CD8-positive, alpha-beta memory T cell (primary cell): ENCODE results near the gene ADAM22. TPM values are rescaled to one million over a fixed set of nuclear protein-coding genes. Genes with fewer than 3 reads are reported as not detected.

Experiments
- CTCF ChIA-PET: fragments of 350-600 bp; sonication (Branson Sonifier 250); formaldehyde crosslinking; loops from one replicate; lab custom pipeline; 2021; ENCODE audit warnings: antibody characterized with exemption; lab: Charles Lee
- POLR2A ChIA-PET: fragments of 350-600 bp; sonication (Branson Sonifier 250); formaldehyde crosslinking; loops from one replicate; lab custom pipeline; 2021; ENCODE audit warnings: antibody characterized with exemption; lab: Charles Lee
- DNase-seq, 5 donors: peaks; one replicate each; pipeline versions ENCODE4 v3.0.0 to v3.0.0-alpha.2; 2020 to 2022; ENCODE audit warnings: mixed read lengths in 1 of 5
- H3K27ac ChIP-seq: one replicate; pipeline ENCODE4 v1.7.0; 2013; ENCODE audit warnings: low read depth, mild to moderate bottlenecking, low read length, moderate library complexity
- H3K27me3 ChIP-seq: 2 replicates; pipeline ENCODE4 v1.7.0; 2013; ENCODE audit warnings: low read length, mild to moderate bottlenecking; ENCODE audit not compliant: insufficient read depth, poor library complexity, severe bottlenecking
- H3K36me3 ChIP-seq: 2 replicates; pipeline ENCODE4 v1.7.0; 2013; ENCODE audit warnings: mild to moderate bottlenecking, low read length, moderate library complexity; ENCODE audit not compliant: insufficient read depth
- H3K4me1 ChIP-seq: 2 replicates; pipeline ENCODE4 v1.7.0; 2013; ENCODE audit warnings: mild to moderate bottlenecking, low read length, moderate library complexity; ENCODE audit not compliant: insufficient read depth
- H3K4me3 ChIP-seq: 2 replicates; pipeline ENCODE4 v1.7.0; 2013; ENCODE audit warnings: mild to moderate bottlenecking, low read length
- H3K9me3 ChIP-seq: 2 replicates; pipeline ENCODE4 v1.7.0; 2013; ENCODE audit warnings: mild to moderate bottlenecking, low read length
- H3K27ac Mint-ChIP-seq, 8 donors: one replicate each; pipeline ENCODE4 v1.8.0; 2020 to 2021; ENCODE audit warnings: mixed read lengths in 8 of 8, mild to moderate bottlenecking in 6 of 8, inconsistent platforms in 3 of 8, moderate library complexity in 3 of 8
- H3K27me3 Mint-ChIP-seq, 2 donors: one replicate each; pipeline ENCODE4 v1.8.0; 2020 to 2021; ENCODE audit warnings: mixed read lengths in 2 of 2, mild to moderate bottlenecking in 1 of 2, moderate library complexity in 1 of 2
- H3K36me3 Mint-ChIP-seq, 3 donors: one replicate each; pipeline ENCODE4 v1.8.0; 2020 to 2021; ENCODE audit warnings: mixed read lengths in 3 of 3, inconsistent platforms in 1 of 3, mild to moderate bottlenecking in 1 of 3
- H3K4me1 Mint-ChIP-seq, 3 donors: one replicate each; pipeline ENCODE4 v1.8.0; 2020 to 2021; ENCODE audit warnings: mixed read lengths in 3 of 3, inconsistent platforms in 1 of 3, mild to moderate bottlenecking in 1 of 3
- H3K4me3 Mint-ChIP-seq, 7 donors: one replicate each; pipeline ENCODE4 v1.8.0; 2020 to 2021; ENCODE audit warnings: mixed read lengths in 7 of 7, mild to moderate bottlenecking in 6 of 7, moderate library complexity in 4 of 7, inconsistent platforms in 2 of 7
- H3K9me3 Mint-ChIP-seq, 5 donors: one replicate each; pipeline ENCODE4 v1.8.0; 2020 to 2022; ENCODE audit warnings: mixed read lengths in 5 of 5, mild to moderate bottlenecking in 3 of 5, moderate library complexity in 2 of 5, inconsistent platforms in 1 of 5
- polyA plus RNA-seq: library from polyadenylated mRNA; unstranded; fragments of 300-500 nt; fragmentation: Illumina TruSeq; gene quantifications from one replicate; pipeline ENCODE4 v1.2.3, GENCODE V29; 2021
- total RNA-seq, 2 experiments: library from RNA; stranded (reverse); gene quantifications; one replicate each; pipeline ENCODE4 v1.2.3, GENCODE V29; 2021

ADAM22 gene
- total and polyA plus RNA-seq, 3 experiments from 2014 or later: 2.3 to 4.7 (median 4.3) TPM

- Mint-ChIP-seq H3K4me3 (no peak overlapping the region), H3K27ac (peak overlapping the region in 4 of 8 donors; percentile 17 to 94 (median 41)), H3K27me3 (peaks cover 0 to 2% of the 10 kb centered on the region in 2 donors), H3K4me1 (peaks cover 0 to 18% (median 7%) of the 10 kb centered on the region in 3 donors), H3K36me3 (no peaks in the 10 kb centered on the region), H3K9me3 (no peaks in the 10 kb centered on the region)
- POLR2A ChIA-PET: no interaction called here
- CTCF ChIA-PET: no interaction called here
- no peaks in the 10 kb centered on the region for H3K4me1 ChIP-seq
- H3K36me3 ChIP-seq: no peaks in the 10 kb centered on the region
- H3K9me3 ChIP-seq: no peaks in the 10 kb centered on the region
- DNase-seq: no peak
- no peak overlapping the region for H3K27ac ChIP-seq
- no peak overlapping the region for H3K4me3 ChIP-seq
- no peaks in the 10 kb centered on the region for H3K27me3 ChIP-seq
Observed at GRCh38 chr7:88101769-88102168, 167.7 kb downstream of the ADAM22 start.

GRCh38 chr7:88102675-88103074 is 168.6 kb downstream of the ADAM22 start:
- Histone ChIP-seq H3K36me3 (no peaks in the 10 kb centered on the region), H3K4me1 (no peaks in the 10 kb centered on the region), H3K27me3 (no peaks in the 10 kb centered on the region), H3K4me3 (no peak overlapping the region), H3K27ac (no peak overlapping the region), H3K9me3 (no peaks in the 10 kb centered on the region)
- ChIA-PET POLR2A (no interaction called here), CTCF (no interaction called here)
- H3K36me3 Mint-ChIP-seq: no peaks in the 10 kb centered on the region
- H3K27me3 Mint-ChIP-seq: peaks cover 0 to 2% of the 10 kb centered on the region in 2 donors
- H3K27ac Mint-ChIP-seq: no peak overlapping the region
- H3K9me3 Mint-ChIP-seq: no peaks in the 10 kb centered on the region
- no peak for DNase-seq
- H3K4me1 Mint-ChIP-seq: peaks cover 0 to 18% (median 7%) of the 10 kb centered on the region in 3 donors
- no peak overlapping the region for H3K4me3 Mint-ChIP-seq

GRCh38 chr7:88104732-88105131 is 170.7 kb downstream of the ADAM22 start:
- ChIA-PET CTCF (no interaction called here), POLR2A (no interaction called here)
- peaks cover 0 to 18% (median 7%) of the 10 kb centered on the region in 3 donors for H3K4me1 Mint-ChIP-seq
- no peak for DNase-seq
- Histone ChIP-seq H3K4me1 (no peaks in the 10 kb centered on the region), H3K27ac (no peak overlapping the region), H3K27me3 (no peaks in the 10 kb centered on the region), H3K36me3 (no peaks in the 10 kb centered on the region), H3K4me3 (no peak overlapping the region), H3K9me3 (no peaks in the 10 kb centered on the region)
- H3K27ac Mint-ChIP-seq: no peak overlapping the region
- H3K27me3 Mint-ChIP-seq: peaks cover 0 to 2% of the 10 kb centered on the region in 2 donors
- no peaks in the 10 kb centered on the region for H3K9me3 Mint-ChIP-seq
- no peak overlapping the region for H3K4me3 Mint-ChIP-seq
- peaks cover 0 to 6% (median 2%) of the 10 kb centered on the region in 3 donors for H3K36me3 Mint-ChIP-seq

GRCh38 chr7:88105231-88105630 is 171.2 kb downstream of the ADAM22 start:
- DNase-seq: no peak
- no peaks in the 10 kb centered on the region for H3K4me1 ChIP-seq
- Mint-ChIP-seq H3K36me3 (peaks cover 0 to 6% (median 2%) of the 10 kb centered on the region in 3 donors), H3K9me3 (no peaks in the 10 kb centered on the region), H3K27ac (no peak overlapping the region), H3K4me1 (peaks cover 0 to 18% (median 7%) of the 10 kb centered on the region in 3 donors), H3K27me3 (peaks cover 0 to 2% of the 10 kb centered on the region in 2 donors), H3K4me3 (no peak overlapping the region)
- no peaks in the 10 kb centered on the region for H3K9me3 ChIP-seq
- H3K27me3 ChIP-seq: no peaks in the 10 kb centered on the region
- ChIA-PET CTCF (no interaction called here), POLR2A (no interaction called here)
- H3K27ac ChIP-seq: no peak overlapping the region
- H3K4me3 ChIP-seq: no peak overlapping the region
- H3K36me3 ChIP-seq: no peaks in the 10 kb centered on the region

GRCh38 chr7:88106434-88106833 is 172.4 kb downstream of the ADAM22 start:
- Mint-ChIP-seq H3K4me3 (no peak overlapping the region), H3K36me3 (peaks cover 0 to 6% (median 3%) of the 10 kb centered on the region in 3 donors), H3K4me1 (peaks cover 0 to 12% (median 6%) of the 10 kb centered on the region in 3 donors), H3K9me3 (no peaks in the 10 kb centered on the region), H3K27me3 (peaks cover 0 to 2% of the 10 kb centered on the region in 2 donors), H3K27ac (no peak overlapping the region)
- no peaks in the 10 kb centered on the region for H3K36me3 ChIP-seq
- no peak for DNase-seq
- H3K27ac ChIP-seq: no peak overlapping the region
- H3K27me3 ChIP-seq: no peaks in the 10 kb centered on the region
- ChIA-PET POLR2A (no interaction called here), CTCF (no interaction called here)
- H3K4me1 ChIP-seq: no peaks in the 10 kb centered on the region
- H3K9me3 ChIP-seq: no peaks in the 10 kb centered on the region
- no peak overlapping the region for H3K4me3 ChIP-seq

GRCh38 chr7:88109612-88110011 is 175.6 kb downstream of the ADAM22 start:
- DNase-seq: no peak
- no peaks in the 10 kb centered on the region for H3K9me3 ChIP-seq
- CTCF ChIA-PET: no interaction called here
- no peaks in the 10 kb centered on the region for H3K9me3 Mint-ChIP-seq
- no peak overlapping the region for H3K4me3 ChIP-seq
- peaks cover 0 to 6% (median 6%) of the 10 kb centered on the region in 3 donors for H3K36me3 Mint-ChIP-seq
- no peak overlapping the region for H3K27ac ChIP-seq
- POLR2A ChIA-PET: interaction anchor here (0.7 kb wide), 1 partner anchor 351 kb away, joined by 3 read pairs; no protein-coding TSS in a partner anchor
- H3K36me3 ChIP-seq: no peaks in the 10 kb centered on the region
- H3K4me3 Mint-ChIP-seq: no peak overlapping the region
- H3K4me1 ChIP-seq: no peaks in the 10 kb centered on the region
- H3K4me1 Mint-ChIP-seq: no peaks in the 10 kb centered on the region
- H3K27me3 Mint-ChIP-seq: peaks cover 0 to 2% of the 10 kb centered on the region in 2 donors
- H3K27ac Mint-ChIP-seq: no peak overlapping the region
- H3K27me3 ChIP-seq: no peaks in the 10 kb centered on the region

GRCh38 chr7:88111140-88111743 is 177.2 kb downstream of the ADAM22 start:
- no peak overlapping the region for H3K4me3 Mint-ChIP-seq
- H3K4me1 Mint-ChIP-seq: no peaks in the 10 kb centered on the region
- Histone ChIP-seq H3K9me3 (no peaks in the 10 kb centered on the region), H3K27me3 (no peaks in the 10 kb centered on the region), H3K36me3 (no peaks in the 10 kb centered on the region), H3K4me3 (no peak overlapping the region), H3K27ac (no peak overlapping the region), H3K4me1 (no peaks in the 10 kb centered on the region)
- H3K27ac Mint-ChIP-seq: no peak overlapping the region
- ChIA-PET CTCF (interaction anchor here (1.4 kb wide), 1 partner anchor 313 kb away, joined by 4 read pairs; no protein-coding TSS in a partner anchor), POLR2A (no interaction called here)
- DNase-seq: peak in 2 of 5 donors; percentile 4 to 9
- H3K36me3 Mint-ChIP-seq: peaks cover 0 to 6% (median 6%) of the 10 kb centered on the region in 3 donors
- no peaks in the 10 kb centered on the region for H3K9me3 Mint-ChIP-seq
- H3K27me3 Mint-ChIP-seq: no peaks in the 10 kb centered on the region

GRCh38 chr7:88111954-88112471 is 178.0 kb downstream of the ADAM22 start:
- no peaks in the 10 kb centered on the region for H3K9me3 Mint-ChIP-seq
- CTCF ChIA-PET: interaction anchor here (1.2 to 1.4 kb wide), 2 partner anchors 177 to 314 kb away, joined by 3 to 4 read pairs; no protein-coding TSS in a partner anchor
- no peaks in the 10 kb centered on the region for H3K27me3 Mint-ChIP-seq
- H3K4me1 Mint-ChIP-seq: no peaks in the 10 kb centered on the region
- Histone ChIP-seq H3K4me1 (no peaks in the 10 kb centered on the region), H3K9me3 (no peaks in the 10 kb centered on the region), H3K36me3 (no peaks in the 10 kb centered on the region), H3K27ac (no peak overlapping the region), H3K27me3 (no peaks in the 10 kb centered on the region), H3K4me3 (no peak overlapping the region)
- POLR2A ChIA-PET: no interaction called here
- H3K4me3 Mint-ChIP-seq: no peak overlapping the region
- no peak for DNase-seq
- H3K27ac Mint-ChIP-seq: no peak overlapping the region
- peaks cover 0 to 6% (median 6%) of the 10 kb centered on the region in 3 donors for H3K36me3 Mint-ChIP-seq
